ENCODE measurements around the gene RPL10. TPM values are rescaled to one million over a fixed set of nuclear protein-coding genes. Genes with fewer than 3 reads are reported as not detected.
A peak's percentile ranks its signal among the peaks of the same experiment; 100 is the strongest.

The RPL10 gene
- total and polyA plus RNA-seq, 4 experiments from 2014 or later, result 4,018 to 5,740 (median 5,272) TPM

GRCh38 chrX:154375156-154375504 is 23.0 kb upstream of the RPL10 start:
- Mint-ChIP-seq H3K4me3 (peak overlapping the region in 3 of 8 donors; percentile 26 to 57 (median 42)), H3K27me3 (no peaks in the 10 kb centered on the region), H3K36me3 (peaks cover under 1 to 12% of the 10 kb centered on the region in 2 donors), H3K27ac (peak overlapping the region in 4 of 7 donors; percentile 51 to 66 (median 56)), H3K4me1 (peaks cover 5 to 31% (median 19%) of the 10 kb centered on the region in 4 donors), H3K9me3 (no peaks in the 10 kb centered on the region)
- Histone ChIP-seq H3K4me1 (ENCODE audit: insufficient read depth, low read length) (peaks cover 42% of the 10 kb centered on the region), H3K4me3 (ENCODE audit: low read length in 2 of 2) (no peak overlapping the region), H3K9me3 (ENCODE audit: control insufficient read depth in 1 of 2, low read length in 2 of 2) (no peaks in the 10 kb centered on the region), H3K36me3 (ENCODE audit: insufficient read depth, low read length) (no peaks in the 10 kb centered on the region), H3K27ac (ENCODE audit: low read depth, low read length) (no peak overlapping the region), H3K27me3 (ENCODE audit: insufficient read depth, low read length) (no peaks in the 10 kb centered on the region)
- POLR2A ChIA-PET (ENCODE audit: partially characterized antibody), result interaction anchor here (2.5 kb wide), 1 partner anchor 115 kb away, joined by 8 read pairs; the partner anchor contains the start of gene SLC10A3
- DNase-seq, result no peak
- intact Hi-C loops (cut with micrococcal nuclease), result loop anchor here (10.0 kb wide), 2 partner anchors 280 to 400 kb away; partner anchors contain the start of genes HCFC1, MECP2 and TMEM187
- CTCF ChIA-PET (ENCODE audit: partially characterized antibody), result interaction anchor here (1.6 to 2.0 kb wide), 2 partner anchors 11 to 58 kb away, joined by 4 to 6 read pairs; no protein-coding TSS in a partner anchor

- Mint-ChIP-seq H3K4me1 (peaks cover 9 to 37% (median 22%) of the 10 kb centered on the region in 4 donors), H3K27ac (peak overlapping the region in 6 of 7 donors; percentile 52 to 97 (median 94)), H3K36me3 (peaks cover 3 to 12% of the 10 kb centered on the region in 2 donors), H3K27me3 (no peaks in the 10 kb centered on the region), H3K4me3 (peak overlapping the region in 1 of 8 donors; percentile 67), H3K9me3 (peaks cover 0 to 2% (median 0%) of the 10 kb centered on the region in 8 donors)
- Histone ChIP-seq H3K27ac (ENCODE audit: low read depth, low read length) (peak overlapping the region; percentile 90), H3K4me3 (ENCODE audit: low read length in 2 of 2) (no peak overlapping the region), H3K4me1 (ENCODE audit: insufficient read depth, low read length) (peaks cover 50% of the 10 kb centered on the region), H3K27me3 (ENCODE audit: insufficient read depth, low read length) (no peaks in the 10 kb centered on the region), H3K36me3 (ENCODE audit: insufficient read depth, low read length) (no peaks in the 10 kb centered on the region), H3K9me3 (ENCODE audit: control insufficient read depth in 1 of 2, low read length in 2 of 2) (no peaks in the 10 kb centered on the region)
- intact Hi-C loops (cut with micrococcal nuclease), result loop anchor here (10.0 kb wide), 2 partner anchors 282 to 402 kb away; partner anchors contain the start of genes HCFC1, MECP2 and TMEM187
- CTCF ChIA-PET (ENCODE audit: partially characterized antibody), result interaction anchor here (1.3 kb wide), 1 partner anchor 52 kb away, joined by 3 read pairs; no protein-coding TSS in a partner anchor
- POLR2A ChIA-PET (ENCODE audit: partially characterized antibody), result no interaction called here
- DNase-seq, result no peak
Measured at GRCh38 chrX:154376774-154377173, 21.4 kb upstream of the RPL10 start.

GRCh38 chrX:154378059-154378798 is 19.9 kb upstream of the RPL10 start:
- H3K9me3 Mint-ChIP-seq, result peaks cover 0 to 2% (median 0%) of the 10 kb centered on the region in 8 donors
- Histone ChIP-seq H3K36me3 (ENCODE audit: insufficient read depth, low read length) (no peaks in the 10 kb centered on the region), H3K27ac (ENCODE audit: low read depth, low read length) (peak overlapping the region; percentile 90), H3K9me3 (ENCODE audit: control insufficient read depth in 1 of 2, low read length in 2 of 2) (no peaks in the 10 kb centered on the region), H3K4me1 (ENCODE audit: insufficient read depth, low read length) (peaks cover 36% of the 10 kb centered on the region), H3K4me3 (ENCODE audit: low read length in 2 of 2) (peak overlapping the region in 1 of 2 donors; percentile 49), H3K27me3 (ENCODE audit: insufficient read depth, low read length) (no peaks in the 10 kb centered on the region)
- peaks cover 3 to 14% of the 10 kb centered on the region in 2 donors for H3K36me3 Mint-ChIP-seq
- ChIA-PET CTCF (ENCODE audit: partially characterized antibody) (interaction anchor here (2.5 kb wide), 1 partner anchor 8 kb away, joined by 5 read pairs; no protein-coding TSS in a partner anchor), POLR2A (ENCODE audit: partially characterized antibody) (interaction anchor here (0.8 to 3.7 kb wide), 10 partner anchors 7 to 283 kb away, joined by 3 to 36 read pairs (median 4); partner anchors contain the start of gene RPL10)
- intact Hi-C loops (cut with micrococcal nuclease), result loop anchor here (10.0 kb wide), 2 partner anchors 283 to 403 kb away; partner anchors contain the start of genes HCFC1, MECP2 and TMEM187
- no peaks in the 10 kb centered on the region for H3K27me3 Mint-ChIP-seq
- peak overlapping the region; percentile 92 to 97 (median 95) for H3K27ac Mint-ChIP-seq
- H3K4me1 Mint-ChIP-seq, result peaks cover 5 to 27% (median 14%) of the 10 kb centered on the region in 4 donors
- DNase-seq, result peak in 2 of 5 donors; percentile 41 to 59
- H3K4me3 Mint-ChIP-seq, result peak overlapping the region; percentile 47 to 88 (median 68)

DNA sequence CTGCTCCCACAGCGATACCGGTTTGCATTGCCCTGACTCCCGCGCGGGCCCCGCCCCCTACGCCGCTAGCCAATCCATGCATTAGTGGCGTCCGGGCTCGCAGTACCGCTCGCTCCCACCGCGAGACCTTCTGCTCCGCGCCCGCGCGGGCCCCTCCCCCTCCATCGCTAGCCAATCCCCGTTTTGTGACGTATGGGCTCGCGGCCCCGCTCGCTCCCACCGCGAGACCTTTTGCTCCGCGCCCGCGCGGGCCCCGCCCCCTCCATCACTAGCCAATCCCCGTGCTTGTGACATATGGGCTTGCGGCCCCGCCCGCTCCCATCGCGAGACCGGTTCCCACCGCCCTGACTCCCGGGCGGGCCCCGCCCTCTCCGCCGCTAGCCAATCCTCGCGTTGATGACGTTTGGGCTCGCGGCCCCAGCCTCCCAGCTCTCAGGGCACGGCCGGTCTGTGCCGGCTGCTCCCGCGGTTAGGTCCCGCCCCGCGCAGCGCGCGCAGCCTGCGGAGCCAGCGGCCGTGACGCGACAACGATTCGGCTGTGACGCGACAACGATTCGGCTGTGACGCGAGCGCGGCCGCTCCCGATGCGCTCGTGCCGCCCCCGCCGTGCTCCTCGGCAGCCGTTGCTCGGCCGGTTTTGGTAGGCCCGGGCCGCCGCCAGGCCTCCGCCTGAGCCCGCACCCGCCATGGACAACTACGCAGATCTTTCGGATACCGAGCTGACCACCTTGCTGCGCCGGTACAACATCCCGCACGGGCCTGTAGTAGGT is 19.2 kb upstream of the RPL10 start, which contains the start of gene EMD:
Gene EMD, plus strand, starts transcription at position 497 of the 770 bp plus-strand sequence. Its CDS starts 190 bp downstream, at position 687.
- ChIA-PET CTCF (ENCODE audit: partially characterized antibody) (interaction anchor here (2.5 kb wide), 1 partner anchor 9 kb away, joined by 5 read pairs; no protein-coding TSS in a partner anchor), POLR2A (ENCODE audit: partially characterized antibody) (interaction anchor here (0.7 to 3.7 kb wide), 13 partner anchors 8 to 407 kb away, joined by 3 to 36 read pairs (median 4); partner anchors contain the start of genes G6PD, HCFC1 and RPL10)
- peak within 1 kb of the TSS; percentile 99 for H3K27ac ChIP-seq (ENCODE audit: low read depth, low read length)
- peak within 1 kb of the TSS; percentile 62 to 66 for H3K4me3 ChIP-seq (ENCODE audit: low read length in 2 of 2)
- Mint-ChIP-seq H3K36me3 (peaks cover 3 to 14% of the 10 kb centered on the region in 2 donors), H3K27ac (peak within 1 kb of the TSS; percentile 92 to 97 (median 95)), H3K4me3 (peak within 1 kb of the TSS; percentile 78 to 91 (median 83)), H3K4me1 (peaks cover 4 to 23% (median 11%) of the 10 kb centered on the region in 4 donors), H3K27me3 (no peaks in the 10 kb centered on the region), H3K9me3 (peaks cover 0 to 2% (median 0%) of the 10 kb centered on the region in 8 donors)
- intact Hi-C loops (cut with micrococcal nuclease), result loop anchor here (1.0 to 10.0 kb wide), 3 partner anchors 8 to 404 kb away; partner anchors contain the start of genes HCFC1, MECP2 and TMEM187
- no peaks in the 10 kb centered on the region for H3K36me3 ChIP-seq (ENCODE audit: insufficient read depth, low read length)
- H3K27me3 ChIP-seq (ENCODE audit: insufficient read depth, low read length), result no peaks in the 10 kb centered on the region
- no peaks in the 10 kb centered on the region for H3K9me3 ChIP-seq (ENCODE audit: control insufficient read depth in 1 of 2, low read length in 2 of 2)
- DNase-seq, result peak; percentile 93 to 98 (median 97)
- peaks cover 28% of the 10 kb centered on the region for H3K4me1 ChIP-seq (ENCODE audit: insufficient read depth, low read length)

- peak overlapping the region; percentile 62 to 66 for H3K4me3 ChIP-seq (ENCODE audit: low read length in 2 of 2)
- H3K36me3 ChIP-seq (ENCODE audit: insufficient read depth, low read length), result no peaks in the 10 kb centered on the region
- peaks cover 26% of the 10 kb centered on the region for H3K4me1 ChIP-seq (ENCODE audit: insufficient read depth, low read length)
- Mint-ChIP-seq H3K27me3 (no peaks in the 10 kb centered on the region), H3K27ac (peak overlapping the region; percentile 90 to 95 (median 94)), H3K36me3 (peaks cover 3 to 14% of the 10 kb centered on the region in 2 donors), H3K4me1 (peaks cover 4 to 23% (median 11%) of the 10 kb centered on the region in 4 donors), H3K9me3 (peaks cover 0 to 2% (median 0%) of the 10 kb centered on the region in 8 donors), H3K4me3 (peak overlapping the region; percentile 78 to 91 (median 83))
- no peak for DNase-seq
- ChIA-PET POLR2A (ENCODE audit: partially characterized antibody) (interaction anchor here (0.7 to 3.7 kb wide), 12 partner anchors 9 to 408 kb away, joined by 3 to 36 read pairs (median 4); partner anchors contain the start of genes G6PD, HCFC1 and RPL10), CTCF (ENCODE audit: partially characterized antibody) (interaction anchor here (2.5 kb wide), 1 partner anchor 9 kb away, joined by 5 read pairs; no protein-coding TSS in a partner anchor)
- H3K27me3 ChIP-seq (ENCODE audit: insufficient read depth, low read length), result no peaks in the 10 kb centered on the region
- no peaks in the 10 kb centered on the region for H3K9me3 ChIP-seq (ENCODE audit: control insufficient read depth in 1 of 2, low read length in 2 of 2)
- intact Hi-C loops (cut with micrococcal nuclease), result loop anchor here (1.0 to 10.0 kb wide), 3 partner anchors 8 to 405 kb away; partner anchors contain the start of genes HCFC1, MECP2 and TMEM187
- peak overlapping the region; percentile 99 for H3K27ac ChIP-seq (ENCODE audit: low read depth, low read length)
Measured at GRCh38 chrX:154379569-154379951, 18.6 kb upstream of the RPL10 start.

GRCh38 chrX:154380153-154380552 is 18.0 kb upstream of the RPL10 start:
- H3K36me3 Mint-ChIP-seq, result peaks cover 3 to 14% of the 10 kb centered on the region in 2 donors
- H3K4me3 ChIP-seq (ENCODE audit: low read length in 2 of 2), result peak overlapping the region; percentile 62 to 66
- H3K27me3 ChIP-seq (ENCODE audit: insufficient read depth, low read length), result no peaks in the 10 kb centered on the region
- peaks cover 4 to 19% (median 11%) of the 10 kb centered on the region in 4 donors for H3K4me1 Mint-ChIP-seq
- H3K9me3 Mint-ChIP-seq, result peaks cover 0 to 2% (median 0%) of the 10 kb centered on the region in 8 donors
- CTCF ChIA-PET (ENCODE audit: partially characterized antibody), result interaction anchor here (2.5 kb wide), 1 partner anchor 10 kb away, joined by 5 read pairs; no protein-coding TSS in a partner anchor
- intact Hi-C loops (cut with micrococcal nuclease), result no loop called here
- peak overlapping the region; percentile 90 to 95 (median 94) for H3K27ac Mint-ChIP-seq
- POLR2A ChIA-PET (ENCODE audit: partially characterized antibody), result interaction anchor here (1.2 to 3.7 kb wide), 5 partner anchors 9 to 167 kb away, joined by 3 to 36 read pairs (median 7); partner anchors contain the start of gene G6PD
- H3K4me3 Mint-ChIP-seq, result peak overlapping the region; percentile 78 to 91 (median 83)
- H3K27me3 Mint-ChIP-seq, result no peaks in the 10 kb centered on the region
- H3K4me1 ChIP-seq (ENCODE audit: insufficient read depth, low read length), result peaks cover 22% of the 10 kb centered on the region
- H3K36me3 ChIP-seq (ENCODE audit: insufficient read depth, low read length), result no peaks in the 10 kb centered on the region
- peak overlapping the region; percentile 99 for H3K27ac ChIP-seq (ENCODE audit: low read depth, low read length)
- no peak for DNase-seq
- no peaks in the 10 kb centered on the region for H3K9me3 ChIP-seq (ENCODE audit: control insufficient read depth in 1 of 2, low read length in 2 of 2)
